HCT116 (cell line): Measurements from ENCODE around the gene COL23A1.

Experiments used
- CBX3 ChIP-seq: IDR thresholded peaks from 2 replicates; pipeline ENCODE4 v1.6.1; 2012; ENCODE audit warnings: low read depth
- EGR1 ChIP-seq: IDR thresholded peaks from 2 replicates; pipeline ENCODE4 v1.6.1; 2012; ENCODE audit warnings: low read depth
- EZH2 ChIP-seq: fragments of 200-600 bp; sonication (generic); IDR thresholded peaks from 2 replicates; pipeline ENCODE4 v1.6.1; 2017; ENCODE audit warnings: antibody characterized with exemption, mixed run types
- EZH2phosphoT487 ChIP-seq: fragments of 200-600 bp; IDR thresholded peaks from 2 replicates; pipeline ENCODE4 v1.6.1; 2018; ENCODE audit warnings: antibody characterized with exemption, borderline replicate concordance
- JUND ChIP-seq: IDR thresholded peaks from 2 replicates; pipeline ENCODE4 v1.6.1; 2012
- ZFX ChIP-seq: fragments of 450-650 bp; IDR thresholded peaks from 2 replicates; pipeline ENCODE4 v1.6.1; 2017
- TF ChIP-seq, protein P1 (sequence below), 3 experiments: fragments of 200-600 bp in 1 of 3; sonication (generic) in 1 of 3; IDR thresholded peaks in 2 of 3; conservative IDR thresholded peaks in 1 of 3; 2 replicates each; pipeline ENCODE4 v1.5.1; 2012 to 2017; ENCODE audit warnings: low read depth in 2 of 3, low read length in 2 of 3, antibody characterized with exemption in 1 of 3, borderline replicate concordance in 1 of 3, control low read depth in 1 of 3, mild to moderate bottlenecking in 1 of 3, mixed read lengths in 1 of 3, mixed run types in 1 of 3, moderate library complexity in 1 of 3; ENCODE audit not compliant: insufficient read depth in 1 of 3
- TF ChIP-seq, protein P2 (sequence below): IDR thresholded peaks from 2 replicates; pipeline ENCODE4 v1.6.1; 2011; ENCODE audit warnings: mild to moderate bottlenecking, low read length, moderate library complexity; ENCODE audit not compliant: insufficient replicate concordance; ENCODE audit errors: extremely low read depth

DNA sequence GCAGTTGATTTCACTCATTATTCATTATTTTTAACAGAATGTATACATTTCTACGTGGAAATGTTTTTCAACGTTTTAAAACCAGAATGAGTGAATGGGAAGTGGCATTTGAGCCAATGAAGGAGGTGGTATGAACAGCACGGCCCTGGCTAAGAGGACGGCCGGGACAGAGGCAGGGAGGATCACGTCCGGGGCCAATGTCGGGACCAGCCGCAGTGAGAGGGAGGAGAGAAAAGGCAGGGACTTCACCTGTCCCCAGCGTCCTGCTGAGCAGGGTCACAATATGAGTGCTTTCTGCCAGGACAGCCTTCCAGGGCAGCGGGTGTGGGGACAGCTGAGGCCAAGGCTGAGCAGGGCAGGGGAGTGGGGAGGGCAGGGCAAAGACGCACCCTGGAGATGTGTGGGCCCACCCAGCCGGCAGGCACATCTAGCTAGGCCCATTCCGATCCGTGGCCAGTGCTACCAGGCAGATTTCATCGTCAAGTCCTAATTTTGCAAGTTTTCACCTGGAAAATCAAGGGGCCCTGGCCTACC lies 209.6 kb downstream of the COL23A1 start:
- TF ChIP-seq, protein P1, sequence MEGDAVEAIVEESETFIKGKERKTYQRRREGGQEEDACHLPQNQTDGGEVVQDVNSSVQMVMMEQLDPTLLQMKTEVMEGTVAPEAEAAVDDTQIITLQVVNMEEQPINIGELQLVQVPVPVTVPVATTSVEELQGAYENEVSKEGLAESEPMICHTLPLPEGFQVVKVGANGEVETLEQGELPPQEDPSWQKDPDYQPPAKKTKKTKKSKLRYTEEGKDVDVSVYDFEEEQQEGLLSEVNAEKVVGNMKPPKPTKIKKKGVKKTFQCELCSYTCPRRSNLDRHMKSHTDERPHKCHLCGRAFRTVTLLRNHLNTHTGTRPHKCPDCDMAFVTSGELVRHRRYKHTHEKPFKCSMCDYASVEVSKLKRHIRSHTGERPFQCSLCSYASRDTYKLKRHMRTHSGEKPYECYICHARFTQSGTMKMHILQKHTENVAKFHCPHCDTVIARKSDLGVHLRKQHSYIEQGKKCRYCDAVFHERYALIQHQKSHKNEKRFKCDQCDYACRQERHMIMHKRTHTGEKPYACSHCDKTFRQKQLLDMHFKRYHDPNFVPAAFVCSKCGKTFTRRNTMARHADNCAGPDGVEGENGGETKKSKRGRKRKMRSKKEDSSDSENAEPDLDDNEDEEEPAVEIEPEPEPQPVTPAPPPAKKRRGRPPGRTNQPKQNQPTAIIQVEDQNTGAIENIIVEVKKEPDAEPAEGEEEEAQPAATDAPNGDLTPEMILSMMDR (IDR thresholded peaks at IDR 0.05 in 2 of 3, conservative IDR thresholded peaks at IDR 0.05 in 1 of 3; ENCODE audit: borderline replicate concordance in 1 of 3, insufficient read depth in 1 of 3, low read depth in 2 of 3, low read length in 2 of 3): no peak
- TF ChIP-seq EZH2phosphoT487 (no peak), JUND (no peak), EGR1 (no peak), ZFX (no peak), CBX3 (no peak), EZH2 (no peak)
- TF ChIP-seq, protein P2, sequence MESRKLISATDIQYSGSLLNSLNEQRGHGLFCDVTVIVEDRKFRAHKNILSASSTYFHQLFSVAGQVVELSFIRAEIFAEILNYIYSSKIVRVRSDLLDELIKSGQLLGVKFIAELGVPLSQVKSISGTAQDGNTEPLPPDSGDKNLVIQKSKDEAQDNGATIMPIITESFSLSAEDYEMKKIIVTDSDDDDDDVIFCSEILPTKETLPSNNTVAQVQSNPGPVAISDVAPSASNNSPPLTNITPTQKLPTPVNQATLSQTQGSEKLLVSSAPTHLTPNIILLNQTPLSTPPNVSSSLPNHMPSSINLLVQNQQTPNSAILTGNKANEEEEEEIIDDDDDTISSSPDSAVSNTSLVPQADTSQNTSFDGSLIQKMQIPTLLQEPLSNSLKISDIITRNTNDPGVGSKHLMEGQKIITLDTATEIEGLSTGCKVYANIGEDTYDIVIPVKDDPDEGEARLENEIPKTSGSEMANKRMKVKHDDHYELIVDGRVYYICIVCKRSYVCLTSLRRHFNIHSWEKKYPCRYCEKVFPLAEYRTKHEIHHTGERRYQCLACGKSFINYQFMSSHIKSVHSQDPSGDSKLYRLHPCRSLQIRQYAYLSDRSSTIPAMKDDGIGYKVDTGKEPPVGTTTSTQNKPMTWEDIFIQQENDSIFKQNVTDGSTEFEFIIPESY: no peak
